OCI-LY1 (cell line): ENCODE data around the gene CASKIN2.

Source experiments
- H2AFZ ChIP-seq: fragments of 200-600 bp; sonication (generic), shearing (Covaris generic); 2 replicates; pipeline ENCODE4 v1.6.0; 2014; ENCODE audit warnings: antibody characterized with exemption, mild to moderate bottlenecking, low read length
- H3F3A ChIP-seq: fragments of 200-600 bp; sonication (generic), shearing (Covaris generic); 2 replicates; pipeline ENCODE4 v1.6.0; 2014; ENCODE audit warnings: mild to moderate bottlenecking, antibody characterized with exemption, low read length, moderate library complexity; ENCODE audit not compliant: insufficient read depth
- H3K27ac ChIP-seq: fragments of 200-600 bp; sonication (generic); 2 replicates; pipeline ENCODE4 v1.5.1; 2014; ENCODE audit warnings: low read length, mixed run types, mild to moderate bottlenecking, low read depth; ENCODE audit not compliant: poor library complexity, severe bottlenecking
- H3K27me3 ChIP-seq: fragments of 200-600 bp; sonication (generic); 2 replicates; pipeline ENCODE4 v1.6.0; 2014; ENCODE audit warnings: antibody characterized with exemption, mild to moderate bottlenecking, low read length, moderate library complexity; ENCODE audit not compliant: insufficient read depth
- H3K36me3 ChIP-seq: fragments of 200-600 bp; sonication (generic); 2 replicates; pipeline ENCODE4 v1.6.1; 2014; ENCODE audit warnings: mild to moderate bottlenecking, antibody characterized with exemption, low read length, moderate library complexity, mixed read lengths; ENCODE audit not compliant: insufficient read depth
- H3K4me1 ChIP-seq: fragments of 200-600 bp; sonication (generic); 2 replicates; pipeline ENCODE4 v1.5.1; 2014; ENCODE audit warnings: mild to moderate bottlenecking, low read length, moderate library complexity; ENCODE audit not compliant: insufficient read depth, severe bottlenecking
- H3K4me2 ChIP-seq: fragments of 200-600 bp; sonication (generic), shearing (Covaris generic); 2 replicates; pipeline ENCODE4 v1.6.1; 2014; ENCODE audit warnings: low read length
- H3K4me3 ChIP-seq: fragments of 200-600 bp; sonication (generic); 2 replicates; pipeline ENCODE4 v1.5.1; 2014; ENCODE audit warnings: low read length, low read depth, mild to moderate bottlenecking, mixed read lengths; ENCODE audit not compliant: poor library complexity, severe bottlenecking
- H3K79me2 ChIP-seq: fragments of 200-600 bp; shearing (Covaris generic); 2 replicates; pipeline ENCODE4 v1.6.1; 2016; ENCODE audit warnings: mixed run types, low read length, mixed read lengths; ENCODE audit not compliant: insufficient read depth
- H3K9ac ChIP-seq: fragments of 200-600 bp; sonication (generic), shearing (Covaris generic); 2 replicates; pipeline ENCODE4 v1.6.1; 2014; ENCODE audit warnings: mild to moderate bottlenecking, low read length, mixed read lengths
- H3K9me2 ChIP-seq: fragments of 200-600 bp; sonication (generic), shearing (Covaris generic); 2 replicates; pipeline ENCODE4 v1.6.1; 2014; ENCODE audit warnings: low read depth, mild to moderate bottlenecking, low read length, mixed read lengths
- H3K9me3 ChIP-seq: fragments of 200-600 bp; shearing (Covaris generic); 2 replicates; pipeline ENCODE4 v1.6.1; 2014; ENCODE audit warnings: low read length, mixed read lengths
- H4K20me1 ChIP-seq: fragments of 200-600 bp; sonication (generic), shearing (Covaris generic); 2 replicates; pipeline ENCODE4 v1.6.0; 2016; ENCODE audit warnings: mild to moderate bottlenecking, low read length; ENCODE audit not compliant: insufficient read depth
- CTCF ChIP-seq: fragments of 200-600 bp; sonication (generic), shearing (Covaris generic); IDR thresholded peaks from 2 replicates; pipeline ENCODE4 v1.5.1; 2017; ENCODE audit warnings: mild to moderate bottlenecking, antibody characterized with exemption, low read length, moderate library complexity, mixed read lengths
- EZH2 ChIP-seq: fragments of 200-600 bp; sonication (generic), shearing (Covaris generic); IDR thresholded peaks from 2 replicates; pipeline ENCODE4 v1.8.0; 2017; ENCODE audit warnings: borderline replicate concordance, mixed run types, mild to moderate bottlenecking, antibody characterized with exemption, low read length, moderate library complexity, mixed read lengths

The CASKIN2 gene

GRCh38 chr17:75504347-75505151, 10.8 kb downstream of the CASKIN2 start:
- H3K79me2 ChIP-seq: no peaks in the 10 kb centered on the region
- no peaks in the 10 kb centered on the region for H3F3A ChIP-seq
- peaks cover 13% of the 10 kb centered on the region for H3K27me3 ChIP-seq
- H4K20me1 ChIP-seq: no peaks in the 10 kb centered on the region
- H3K9me2 ChIP-seq: no peaks in the 10 kb centered on the region
- no peak overlapping the region for H3K4me2 ChIP-seq
- H3K27ac ChIP-seq: no peak overlapping the region
- H3K9me3 ChIP-seq: no peaks in the 10 kb centered on the region
- H2AFZ ChIP-seq: no peak overlapping the region
- no peak overlapping the region for H3K9ac ChIP-seq
- peak; percentile 84 for TF ChIP-seq CTCF
- no peak for TF ChIP-seq EZH2
- peaks cover 2% of the 10 kb centered on the region; the same call in 1 of the 2 replicates for H3K36me3 ChIP-seq
- H3K4me3 ChIP-seq: no peak overlapping the region
- H3K4me1 ChIP-seq: no peaks in the 10 kb centered on the region

GRCh38 chr17:75503976-75504346, 11.4 kb downstream of the CASKIN2 start:
- Histone ChIP-seq H3F3A (no peaks in the 10 kb centered on the region), H3K79me2 (no peaks in the 10 kb centered on the region), H3K4me1 (no peaks in the 10 kb centered on the region), H3K9me2 (no peaks in the 10 kb centered on the region), H3K27me3 (peaks cover 13% of the 10 kb centered on the region), H3K4me3 (no peak overlapping the region), H3K27ac (no peak overlapping the region), H3K9ac (no peak overlapping the region), H3K4me2 (no peak overlapping the region), H2AFZ (no peak overlapping the region), H3K9me3 (no peaks in the 10 kb centered on the region), H4K20me1 (no peaks in the 10 kb centered on the region), H3K36me3 (peaks cover 7% of the 10 kb centered on the region; the same call in 1 of the 2 replicates)
- TF ChIP-seq EZH2 (no peak), CTCF (no peak)

GRCh38 chr17:75503337-75503950, 11.9 kb downstream of the CASKIN2 start:
- Histone ChIP-seq H3K9me2 (no peaks in the 10 kb centered on the region), H3K79me2 (no peaks in the 10 kb centered on the region), H3K36me3 (peaks cover 7% of the 10 kb centered on the region), H3K4me3 (no peak overlapping the region), H3K9ac (no peak overlapping the region), H2AFZ (no peak overlapping the region), H3K4me1 (no peaks in the 10 kb centered on the region), H3K27me3 (peaks cover 13% of the 10 kb centered on the region), H3K4me2 (no peak overlapping the region), H4K20me1 (no peaks in the 10 kb centered on the region), H3K27ac (no peak overlapping the region), H3F3A (no peaks in the 10 kb centered on the region), H3K9me3 (no peaks in the 10 kb centered on the region)
- TF ChIP-seq CTCF (no peak), EZH2 (no peak)
